BJ (cell line): ENCODE measurements around the gene CBL. TPM values are rescaled to one million over a fixed set of nuclear protein-coding genes. Genes with fewer than 3 reads are reported as not detected.

Source experiments
- CTCF ChIA-PET: fragments of 350-600 bp; formaldehyde crosslinking; extraction: SDS; loops from one replicate; lab custom pipeline; 2021; ENCODE audit warnings: antibody characterized with exemption, inconsistent platforms; lab: Yijun Ruan, JAX
- POLR2A ChIA-PET: fragments of 300-600 bp; sonication (Branson Sonifier 250); formaldehyde crosslinking; extraction: SDS; loops from one replicate; lab custom pipeline; 2021; ENCODE audit warnings: antibody characterized with exemption; lab: Charles Lee
- DNase-seq: peaks from one replicate; pipeline ENCODE4 v3.0.0-alpha.2; 2011; ENCODE audit warnings: low read depth
- H3K27me3 ChIP-seq: 2 replicates; pipeline ENCODE4 v1.6.0; 2011; ENCODE audit warnings: low read length; ENCODE audit not compliant: control insufficient read depth, insufficient read depth
- H3K36me3 ChIP-seq: 2 replicates; pipeline ENCODE4 v1.5.1; 2011; ENCODE audit warnings: low read length; ENCODE audit not compliant: control insufficient read depth, insufficient read depth
- H3K4me3 ChIP-seq: 2 replicates; pipeline ENCODE4 v1.5.1; 2011; ENCODE audit warnings: low read depth, mild to moderate bottlenecking, control low read depth, low read length
- polyA plus RNA-seq: library from polyadenylated mRNA; depleted of rRNA; stranded (reverse); fragments of >200 nt; gene quantifications from 2 replicates; pipeline ENCODE4 v1.2.3, GENCODE V29; 2011
- TF ChIP-seq, protein P1 (sequence below): IDR thresholded peaks from 2 replicates; pipeline ENCODE4 v1.5.1; 2011; ENCODE audit warnings: low read depth, mild to moderate bottlenecking, control low read depth, inconsistent platforms, low read length, moderate library complexity; ENCODE audit not compliant: insufficient read depth

CBL gene
- polyA plus RNA-seq, 1 experiment, result 9.3 TPM

DNA sequence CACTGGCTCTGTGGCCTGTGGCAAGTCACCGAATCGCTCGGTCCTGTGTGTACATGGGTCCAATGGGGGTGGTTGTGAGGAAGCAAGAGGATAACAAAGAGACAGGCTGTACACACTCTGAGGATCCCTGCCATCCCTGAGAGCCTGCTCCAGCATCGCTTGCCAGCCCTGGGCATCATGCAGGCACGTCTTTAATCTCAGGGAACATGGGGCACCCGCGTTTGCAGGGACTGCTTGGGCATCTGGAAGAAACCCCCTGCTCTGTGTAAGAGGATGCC lies 135.8 kb downstream of the CBL start:
- H3K4me3 ChIP-seq, result no peak overlapping the region
- ChIA-PET CTCF (interaction anchor here (5.9 to 11.5 kb wide), 4 partner anchors 14 to 129 kb away, joined by 43 to 146 read pairs (median 118); no protein-coding TSS in a partner anchor), POLR2A (no interaction called here)
- TF ChIP-seq, protein P1, sequence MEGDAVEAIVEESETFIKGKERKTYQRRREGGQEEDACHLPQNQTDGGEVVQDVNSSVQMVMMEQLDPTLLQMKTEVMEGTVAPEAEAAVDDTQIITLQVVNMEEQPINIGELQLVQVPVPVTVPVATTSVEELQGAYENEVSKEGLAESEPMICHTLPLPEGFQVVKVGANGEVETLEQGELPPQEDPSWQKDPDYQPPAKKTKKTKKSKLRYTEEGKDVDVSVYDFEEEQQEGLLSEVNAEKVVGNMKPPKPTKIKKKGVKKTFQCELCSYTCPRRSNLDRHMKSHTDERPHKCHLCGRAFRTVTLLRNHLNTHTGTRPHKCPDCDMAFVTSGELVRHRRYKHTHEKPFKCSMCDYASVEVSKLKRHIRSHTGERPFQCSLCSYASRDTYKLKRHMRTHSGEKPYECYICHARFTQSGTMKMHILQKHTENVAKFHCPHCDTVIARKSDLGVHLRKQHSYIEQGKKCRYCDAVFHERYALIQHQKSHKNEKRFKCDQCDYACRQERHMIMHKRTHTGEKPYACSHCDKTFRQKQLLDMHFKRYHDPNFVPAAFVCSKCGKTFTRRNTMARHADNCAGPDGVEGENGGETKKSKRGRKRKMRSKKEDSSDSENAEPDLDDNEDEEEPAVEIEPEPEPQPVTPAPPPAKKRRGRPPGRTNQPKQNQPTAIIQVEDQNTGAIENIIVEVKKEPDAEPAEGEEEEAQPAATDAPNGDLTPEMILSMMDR, result no peak
- H3K27me3 ChIP-seq, result peaks cover 10% of the 10 kb centered on the region
- H3K36me3 ChIP-seq, result no peaks in the 10 kb centered on the region
- no peak for DNase-seq

DNA sequence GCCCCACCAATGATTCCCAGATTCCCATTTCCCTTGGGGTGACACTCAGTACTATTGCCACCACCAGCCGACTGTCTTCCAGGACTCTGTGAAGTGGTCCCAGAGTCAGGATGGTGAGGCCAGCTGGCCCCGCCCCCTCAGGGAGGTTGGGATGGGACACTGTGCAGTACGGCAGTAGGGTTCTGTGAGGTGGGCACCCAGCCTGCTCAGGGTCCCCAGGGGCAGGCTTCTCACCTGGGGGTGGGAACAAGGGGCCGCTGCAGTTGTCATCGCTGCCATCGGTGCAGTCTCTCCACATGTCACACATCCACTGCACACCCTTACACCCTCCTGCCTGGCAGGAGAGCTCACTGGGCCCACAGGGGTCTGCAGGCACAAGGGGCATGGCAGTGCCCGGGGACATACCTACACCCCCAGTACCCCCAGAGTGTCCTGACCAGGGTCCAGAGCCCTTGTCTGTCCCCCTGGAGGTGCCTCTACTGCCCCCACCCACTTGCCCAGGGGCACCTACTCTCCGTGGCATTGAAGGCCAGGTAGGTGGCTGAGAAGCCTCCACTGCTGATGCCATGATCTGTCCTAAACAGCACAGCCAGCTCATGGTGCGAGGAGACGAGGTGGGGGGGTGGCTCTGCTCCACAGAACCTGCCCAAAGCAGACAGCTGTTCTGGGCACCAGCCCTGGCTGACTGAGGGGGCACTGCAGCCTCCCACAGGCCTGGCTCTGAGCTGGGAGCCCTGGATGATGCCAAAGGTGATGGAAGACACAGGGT lies 136.4 kb downstream of the CBL start:
- ChIA-PET CTCF (interaction anchor here (0.9 to 11.5 kb wide), 5 partner anchors 14 to 128 kb away, joined by 3 to 146 read pairs (median 110); no protein-coding TSS in a partner anchor), POLR2A (no interaction called here)
- H3K27me3 ChIP-seq, result peaks cover 12% of the 10 kb centered on the region
- no peak overlapping the region for H3K4me3 ChIP-seq
- no peak for DNase-seq
- H3K36me3 ChIP-seq, result no peaks in the 10 kb centered on the region
- TF ChIP-seq, protein P1, result no peak

DNA sequence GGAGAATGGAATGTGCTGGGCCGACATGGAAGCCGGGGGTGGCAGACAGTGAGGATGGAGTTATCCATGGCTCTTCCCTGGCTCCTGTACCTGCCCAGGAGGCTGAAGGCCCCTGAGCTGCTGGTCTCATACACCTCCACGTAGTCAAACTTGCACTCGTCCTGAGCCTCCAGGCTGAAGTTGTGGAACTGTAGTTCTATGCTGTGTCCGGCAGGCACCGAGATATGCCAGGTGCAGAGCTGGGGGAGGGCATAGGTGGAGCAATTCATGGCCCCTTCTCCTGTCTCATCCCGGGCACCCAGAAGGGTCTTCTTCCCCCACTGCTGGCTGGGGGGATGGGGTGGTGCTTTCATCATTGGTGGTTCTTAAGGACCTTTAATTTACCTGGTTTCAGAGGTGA lies 137.6 kb downstream of the CBL start:
- ChIA-PET CTCF (interaction anchor here (0.9 to 11.5 kb wide), 5 partner anchors 9 to 127 kb away, joined by 3 to 126 read pairs (median 7); no protein-coding TSS in a partner anchor), POLR2A (no interaction called here)
- H3K36me3 ChIP-seq, result no peaks in the 10 kb centered on the region
- H3K4me3 ChIP-seq, result no peak overlapping the region
- H3K27me3 ChIP-seq, result peaks cover 16% of the 10 kb centered on the region
- no peak for DNase-seq
- TF ChIP-seq, protein P1, result no peak

DNA sequence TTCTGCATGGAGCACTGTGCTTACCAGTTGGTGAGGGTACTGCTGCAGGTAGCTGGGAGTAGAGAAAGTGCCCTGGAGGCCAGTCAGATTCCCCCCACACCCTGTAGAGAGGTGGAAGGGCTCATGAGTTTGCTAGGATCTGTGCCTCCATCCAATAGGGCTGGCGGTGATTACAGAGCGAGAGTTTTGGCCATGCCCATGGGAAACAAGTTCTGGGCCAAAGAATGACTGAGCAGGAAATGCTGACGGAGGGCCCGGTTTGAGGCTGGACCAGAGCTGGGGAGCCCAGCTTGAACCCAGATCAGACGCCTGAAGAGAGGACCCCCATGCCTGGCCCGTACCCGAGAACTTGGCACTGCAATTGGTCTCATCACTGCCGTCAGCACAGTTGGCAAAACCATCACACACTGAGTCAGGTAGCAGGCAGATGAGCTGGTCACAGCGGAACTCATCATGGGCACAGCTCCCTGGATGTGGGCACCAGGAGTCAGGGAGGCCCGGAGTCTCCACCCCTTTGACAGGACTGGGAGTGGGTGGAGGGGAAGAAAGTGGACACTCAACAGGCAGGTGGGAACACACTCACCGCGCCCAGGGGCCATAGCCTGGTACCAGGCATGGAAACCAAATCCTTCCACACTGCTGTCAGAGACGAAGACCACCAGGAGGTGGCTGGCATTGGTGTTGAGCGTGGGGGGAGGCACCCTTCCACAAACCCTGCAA lies 138.3 kb downstream of the CBL start:
- POLR2A ChIA-PET, result no interaction called here
- no peak for DNase-seq
- Histone ChIP-seq H3K27me3 (peaks cover 16% of the 10 kb centered on the region), H3K4me3 (no peak overlapping the region), H3K36me3 (no peaks in the 10 kb centered on the region)
- TF ChIP-seq, protein P1, result no peak
- CTCF ChIA-PET, result interaction anchor here (1.0 to 11.5 kb wide), 5 partner anchors 12 to 36 kb away, joined by 3 to 126 read pairs (median 7); no protein-coding TSS in a partner anchor

DNA sequence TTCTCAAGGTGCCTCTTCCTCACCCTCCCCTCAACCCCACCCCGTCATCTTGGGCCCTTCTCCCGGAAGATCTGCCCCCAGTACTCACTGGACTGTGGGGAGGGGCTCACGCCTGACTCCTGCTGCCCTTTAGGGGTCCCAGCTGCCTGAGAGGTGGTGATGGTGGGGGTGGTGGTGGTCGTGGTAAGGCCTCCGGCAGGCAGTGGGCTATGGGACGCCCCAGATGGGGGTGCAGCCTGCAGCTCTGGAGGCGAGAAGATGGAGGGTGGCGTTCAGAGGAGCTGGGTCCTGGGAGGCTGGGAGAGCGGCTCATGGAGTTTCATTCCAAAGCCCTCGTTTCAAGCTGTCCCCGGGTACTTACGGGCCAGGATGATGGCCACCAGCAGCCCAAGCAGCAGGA lies 139.5 kb downstream of the CBL start:
- H3K4me3 ChIP-seq, result no peak overlapping the region
- peaks cover 17% of the 10 kb centered on the region for H3K27me3 ChIP-seq
- TF ChIP-seq, protein P1, result no peak
- no peaks in the 10 kb centered on the region for H3K36me3 ChIP-seq
- ChIA-PET POLR2A (no interaction called here), CTCF (interaction anchor here (1.0 to 11.5 kb wide), 5 partner anchors 11 to 35 kb away, joined by 3 to 126 read pairs (median 7); no protein-coding TSS in a partner anchor)
- no peak for DNase-seq
